Measurements from ENCODE around the gene TIMM9.
"Not testable (repeated sequence)": the region's sequence is repeated elsewhere in the genome, so short reads cannot be mapped to it uniquely, and the experiment has no call there.

Gene TIMM9

DNA sequence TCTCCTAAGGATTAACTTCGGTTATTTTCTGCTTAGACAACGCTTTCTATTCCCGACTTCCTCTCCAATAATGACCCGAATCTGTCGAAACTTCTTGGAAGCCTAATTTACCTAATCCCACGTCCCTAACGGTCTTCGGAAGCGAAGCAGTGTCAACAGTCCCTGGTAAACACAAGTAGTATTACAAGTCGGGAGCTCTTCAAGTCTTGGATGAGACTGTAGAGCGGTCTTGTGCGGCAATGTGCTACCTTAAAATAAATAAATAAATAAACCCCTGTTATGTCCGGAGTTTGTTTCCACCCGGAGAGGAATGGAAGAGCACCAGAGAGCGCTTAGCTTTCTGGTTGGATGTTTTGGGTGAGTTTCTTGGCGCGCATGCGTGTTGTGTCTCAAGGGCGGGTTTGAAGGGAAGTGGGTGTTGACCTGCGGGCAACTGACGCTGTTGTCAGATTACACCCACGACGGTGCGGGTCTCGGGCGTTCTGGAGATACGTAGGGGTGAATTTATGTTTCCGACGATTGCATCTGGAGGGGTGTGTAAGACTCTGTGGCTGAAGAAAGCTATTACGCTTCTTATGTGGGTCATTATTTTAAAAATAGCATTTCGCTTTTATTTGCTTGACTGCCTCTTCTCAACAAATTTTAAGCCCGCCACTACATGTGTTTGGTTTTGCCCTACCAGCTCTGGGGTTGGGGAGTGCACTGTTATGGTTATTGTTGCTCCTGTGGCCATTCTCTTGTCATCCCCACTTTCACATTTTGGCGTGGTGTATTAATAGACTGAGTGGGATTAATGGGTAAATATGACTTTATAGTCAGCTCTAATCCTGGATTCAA, at the start of gene TIMM9, which contains the start of gene KIAA0586:
Gene TIMM9, minus strand, starts transcription at position 251 of the 837 bp plus-strand sequence. CDS start 15,586 bp downstream, outside the sequence.
Gene KIAA0586, plus strand, starts transcription at position 439 of the 837 bp plus-strand sequence. CDS start 546 bp downstream, outside the sequence.
- peak; percentile 98 for DNase-seq (ENCODE audit: low spot score)

DNA sequence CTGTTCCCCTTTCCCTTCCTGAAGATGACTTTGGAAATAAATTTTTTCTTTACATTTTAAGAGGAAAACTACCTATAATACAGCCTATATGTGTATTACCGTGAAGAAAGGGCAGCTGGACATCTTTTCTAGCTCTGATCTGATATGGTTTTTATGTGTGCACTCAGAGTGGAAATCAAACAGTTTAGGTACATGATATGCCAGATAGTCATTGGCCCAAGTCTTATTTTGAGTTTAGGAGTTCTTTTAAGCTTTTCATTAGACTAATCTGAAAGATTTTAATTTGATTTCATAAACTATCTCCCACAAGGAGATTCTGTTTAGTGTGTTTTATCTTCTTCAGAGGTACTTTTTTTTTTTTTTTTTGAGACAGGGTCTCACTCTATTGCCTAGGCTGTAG, 49.0 kb upstream of the TIMM9 start:
- DNase-seq (ENCODE audit: low spot score), result no peak

DNA sequence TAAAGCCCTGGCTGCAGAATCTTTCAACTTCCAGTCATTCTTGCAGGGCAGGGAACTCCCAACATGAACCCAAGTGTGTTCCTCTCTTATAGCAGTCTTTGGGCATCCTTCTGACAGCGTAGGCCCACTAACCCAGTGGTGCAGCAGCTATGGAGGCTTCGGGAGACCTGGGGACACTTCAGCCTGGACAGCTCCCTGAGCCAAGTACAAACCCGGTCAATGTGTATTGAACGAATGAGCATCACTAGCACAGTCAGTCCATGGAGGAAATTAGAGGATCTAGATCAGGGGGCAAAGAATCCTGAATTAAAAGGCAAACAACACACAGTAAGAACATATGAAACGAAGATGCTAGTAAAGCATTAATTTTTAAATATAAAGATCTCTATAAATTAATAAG, 42.0 kb upstream of the TIMM9 start:
- DNase-seq (ENCODE audit: low spot score), result no peak

GRCh38 chr14:58467575-58467974, 40.2 kb upstream of the TIMM9 start:
- no peak for DNase-seq (ENCODE audit: low spot score)

DNA sequence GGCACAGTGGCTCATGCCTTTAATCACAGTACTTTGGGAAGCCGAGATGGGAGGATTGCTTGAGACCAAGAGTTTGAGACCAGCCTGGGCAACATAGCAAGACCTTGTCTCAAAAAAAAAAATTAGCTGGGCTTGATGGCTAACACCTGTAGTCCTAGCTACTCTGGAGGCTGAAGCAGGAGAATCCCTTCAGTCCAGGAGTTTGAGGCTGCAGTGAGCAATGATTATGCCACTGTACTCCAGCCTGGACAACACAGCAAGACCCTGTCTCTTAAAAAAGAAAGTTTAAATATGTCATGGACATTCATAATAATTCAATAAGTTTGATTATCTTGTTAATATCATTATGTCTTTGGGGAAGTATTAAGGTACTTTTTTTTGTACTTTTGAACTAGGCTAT, 39.1 kb upstream of the TIMM9 start:
- DNase-seq (ENCODE audit: low spot score), result no peak

- DNase-seq (ENCODE audit: low spot score), result no peak
These were observed 38.1 kb upstream of the TIMM9 start for GRCh38 chr14:58465421-58465820.

GRCh38 chr14:58464652-58465051, 37.3 kb upstream of the TIMM9 start:
- DNase-seq (ENCODE audit: low spot score), result no peak

- DNase-seq (ENCODE audit: low spot score), result no peak
These were observed 35.8 kb upstream of the TIMM9 start for GRCh38 chr14:58463147-58463546.

- DNase-seq (ENCODE audit: low spot score), result no peak
These were observed 33.4 kb upstream of the TIMM9 start for GRCh38 chr14:58460772-58461171.

GRCh38 chr14:58455593-58456265, 28.4 kb upstream of the TIMM9 start:
- DNase-seq (ENCODE audit: low spot score), result no peak

DNA sequence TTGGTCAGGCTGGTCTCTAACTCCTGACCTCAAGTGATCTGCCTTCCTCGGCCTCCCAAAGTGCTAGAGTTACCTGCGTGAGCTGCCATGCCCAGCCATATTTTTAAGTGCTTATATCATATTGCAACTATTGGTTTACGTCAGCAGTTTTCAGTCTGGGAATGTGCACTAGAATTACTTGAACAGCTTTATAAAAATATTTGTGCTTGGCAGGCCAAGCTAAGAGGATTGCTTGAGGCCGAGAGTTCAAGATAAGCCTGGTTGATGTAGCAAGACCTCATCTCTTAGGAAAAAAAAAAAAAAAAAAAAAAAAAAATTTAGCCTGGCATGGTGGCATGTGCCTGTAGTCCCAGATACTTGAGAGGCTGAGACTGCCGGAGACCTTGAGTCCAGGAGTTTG, 17.3 kb upstream of the TIMM9 start:
- DNase-seq (ENCODE audit: low spot score), result no peak

DNA sequence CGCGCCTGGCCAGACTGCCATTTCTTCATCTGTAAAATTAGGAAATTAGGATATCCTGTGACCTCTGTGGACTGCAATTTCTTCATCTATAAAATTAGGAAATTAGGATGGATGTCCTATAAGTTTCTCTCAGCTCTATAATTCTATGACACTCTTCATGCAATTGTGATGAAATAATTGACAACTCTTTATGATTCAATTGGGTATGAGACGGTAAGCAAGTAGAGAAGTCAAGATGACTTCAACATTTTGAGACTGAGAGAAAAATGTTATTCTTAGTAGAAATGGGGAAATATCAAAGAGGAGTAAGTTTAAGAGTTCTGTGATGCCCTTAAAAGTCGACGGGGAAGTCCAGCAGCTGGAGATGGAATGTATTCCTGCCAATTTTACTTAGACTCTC, 12.1 kb upstream of the TIMM9 start:
- no peak for DNase-seq (ENCODE audit: low spot score)

DNA sequence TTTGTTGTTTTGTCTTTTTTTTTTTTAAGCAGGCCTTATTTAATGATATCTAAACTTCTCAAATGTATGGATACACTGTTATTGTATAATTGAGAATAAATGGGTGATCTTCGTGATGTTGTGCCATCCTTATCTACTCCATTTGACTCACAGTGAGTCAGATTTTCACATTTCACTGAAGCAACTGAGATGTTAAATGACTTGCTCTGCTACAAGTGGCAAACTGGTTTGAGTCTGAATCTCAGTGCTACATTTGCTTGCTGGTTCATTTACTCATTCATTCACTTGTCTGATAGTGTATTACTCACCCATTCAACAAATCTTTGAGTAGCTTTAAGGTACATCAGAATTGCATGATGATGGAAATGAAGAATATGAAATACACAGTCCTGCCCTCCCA, 2.8 kb upstream of the TIMM9 start:
- no peak for DNase-seq (ENCODE audit: low spot score)

DNA sequence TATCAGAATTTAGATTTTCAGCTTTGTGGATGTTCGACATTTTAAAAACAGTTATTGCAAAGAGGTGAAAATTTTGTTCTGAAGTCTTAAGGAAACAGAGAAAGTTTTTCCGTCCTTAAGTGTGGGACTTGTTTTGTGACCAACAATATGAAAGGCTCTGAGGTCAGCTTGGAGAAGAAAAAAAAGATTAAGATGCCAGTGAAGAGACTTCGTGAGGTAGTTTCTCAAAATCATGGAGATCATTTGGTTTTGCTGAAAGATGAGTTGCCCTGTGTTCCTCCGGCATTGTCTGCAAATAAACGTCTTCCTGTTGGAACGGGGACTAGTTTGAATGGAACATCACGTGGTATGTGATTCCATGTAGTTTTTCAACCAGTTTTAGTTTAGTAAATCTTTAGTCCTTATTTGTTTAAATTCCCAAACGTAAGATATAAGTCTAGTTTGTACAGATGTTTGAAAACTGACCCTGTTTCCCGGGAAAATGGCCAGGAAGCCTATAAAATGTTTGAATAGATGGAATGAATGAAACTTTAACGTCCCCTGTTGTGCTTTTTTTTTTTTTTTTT, 870 bp upstream of the TIMM9 start:
- DNase-seq (ENCODE audit: low spot score), result peak; percentile 65

DNA sequence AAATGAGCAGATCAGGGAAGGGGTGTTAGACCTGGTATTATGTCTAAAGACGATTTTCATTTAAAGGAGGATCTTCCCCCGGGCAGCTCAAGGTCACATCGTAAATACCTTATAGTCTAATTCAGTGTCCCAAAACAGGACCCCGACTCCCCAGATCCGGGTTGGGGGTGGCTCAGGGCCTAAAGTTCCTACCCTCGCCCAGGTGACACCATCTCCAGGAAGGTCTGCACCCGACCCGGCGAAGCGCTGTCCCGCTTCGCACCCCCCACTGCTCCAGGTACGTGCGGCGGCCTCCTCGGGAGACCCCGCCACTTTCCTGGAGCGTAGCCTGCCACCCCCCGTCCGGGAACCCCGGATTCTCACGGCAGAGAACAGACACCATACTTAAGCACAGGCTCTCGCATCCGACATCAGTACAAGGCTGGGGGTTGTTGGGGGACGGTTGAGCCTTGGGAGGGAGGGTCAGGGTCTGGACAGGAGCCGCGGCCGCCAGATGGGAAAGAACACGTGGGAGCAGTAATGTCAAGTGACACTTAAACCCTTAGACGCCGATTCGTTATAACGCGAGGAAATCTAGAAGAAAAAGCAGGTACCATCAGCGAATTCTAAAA, 556 bp downstream of the TIMM9 start:
- peak; percentile 27 for DNase-seq (ENCODE audit: low spot score)

GRCh38 chr14:58416934-58417333, 10.4 kb downstream of the TIMM9 start:
- DNase-seq (ENCODE audit: low spot score), result not testable (repeated sequence)

DNA sequence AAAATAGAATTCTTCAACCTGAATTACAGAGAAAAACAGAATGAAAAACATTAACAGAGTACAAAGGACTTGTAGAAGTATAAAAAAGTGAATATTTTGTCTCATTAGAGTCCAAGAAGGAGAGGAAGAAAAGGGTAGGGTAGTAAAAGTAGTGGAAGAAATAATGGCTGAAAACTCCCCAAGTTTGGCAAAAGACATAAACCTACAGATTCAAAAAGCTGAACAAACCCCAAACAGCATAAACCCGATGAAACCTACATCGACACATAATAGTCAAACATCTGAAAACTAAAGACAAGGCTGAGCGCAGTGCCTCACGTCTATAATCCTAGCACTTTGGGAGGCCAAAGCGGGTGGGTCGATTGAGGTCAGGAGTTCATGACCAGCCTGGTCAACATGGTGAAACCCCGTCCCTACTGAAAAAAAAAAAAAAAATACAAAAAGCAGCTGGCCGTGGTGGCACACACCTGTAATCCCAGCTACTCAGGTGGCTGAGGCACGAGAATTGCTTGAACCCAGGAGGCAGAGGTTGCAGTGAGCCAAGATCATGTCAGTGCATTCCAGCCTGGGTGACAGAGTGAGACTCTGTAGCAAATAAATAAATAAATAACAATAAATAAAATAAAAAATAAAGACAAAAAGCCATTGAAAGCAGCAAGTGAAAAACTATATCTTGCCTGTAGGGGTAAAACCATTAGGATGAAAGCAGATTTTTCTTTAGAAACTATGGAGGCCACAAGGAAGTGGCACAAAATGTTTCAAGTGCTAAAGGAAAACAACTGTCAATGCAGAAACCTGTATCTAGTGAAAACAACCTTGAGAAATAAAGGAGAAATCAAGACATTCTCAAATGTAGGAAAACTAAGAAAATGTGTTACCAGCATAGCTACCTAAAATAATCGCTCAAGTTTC, 11.4 kb downstream of the TIMM9 start:
- no peak for DNase-seq (ENCODE audit: low spot score)

- no peak for DNase-seq (ENCODE audit: low spot score)
These were observed 12.5 kb downstream of the TIMM9 start for GRCh38 chr14:58414845-58415244.

DNA sequence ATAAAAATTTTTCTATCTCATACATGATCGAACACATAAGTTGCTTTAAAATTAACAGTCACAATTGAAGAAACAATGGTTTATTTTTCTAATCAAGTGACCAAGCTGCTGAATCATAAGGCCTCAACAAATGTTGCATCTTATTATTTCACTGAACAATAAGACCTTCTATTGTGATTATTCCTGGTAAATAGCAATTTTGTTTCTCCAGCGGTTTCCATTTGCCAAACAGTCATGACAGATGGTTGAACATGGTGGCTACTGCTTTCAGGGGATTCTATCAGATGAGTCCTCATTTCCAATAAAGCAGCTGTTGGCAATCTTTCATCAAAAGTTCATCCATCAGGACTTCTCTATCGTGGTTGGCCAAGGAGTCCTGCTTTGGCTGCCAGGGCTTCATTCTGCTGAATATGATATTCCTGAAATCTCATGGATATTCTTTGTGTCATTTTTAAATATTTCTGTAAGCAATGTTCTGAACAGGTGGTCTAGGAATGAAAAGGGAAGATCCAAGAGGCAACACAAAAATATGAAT, 18.6 kb downstream of the TIMM9 start:
- DNase-seq (ENCODE audit: low spot score), result peak; percentile 95

GRCh38 chr14:58401587-58401986, 25.7 kb downstream of the TIMM9 start:
- DNase-seq (ENCODE audit: low spot score), result no peak

GRCh38 chr14:58398895-58399294, 28.4 kb downstream of the TIMM9 start:
- no peak for DNase-seq (ENCODE audit: low spot score)
